Measurements from ENCODE around the gene SASH3. TPM values are rescaled to one million over a fixed set of nuclear protein-coding genes. Genes with fewer than 3 reads are reported as not detected.

Gene SASH3
- total RNA-seq, 1 donor from 2014 or later, result not detected

DNA sequence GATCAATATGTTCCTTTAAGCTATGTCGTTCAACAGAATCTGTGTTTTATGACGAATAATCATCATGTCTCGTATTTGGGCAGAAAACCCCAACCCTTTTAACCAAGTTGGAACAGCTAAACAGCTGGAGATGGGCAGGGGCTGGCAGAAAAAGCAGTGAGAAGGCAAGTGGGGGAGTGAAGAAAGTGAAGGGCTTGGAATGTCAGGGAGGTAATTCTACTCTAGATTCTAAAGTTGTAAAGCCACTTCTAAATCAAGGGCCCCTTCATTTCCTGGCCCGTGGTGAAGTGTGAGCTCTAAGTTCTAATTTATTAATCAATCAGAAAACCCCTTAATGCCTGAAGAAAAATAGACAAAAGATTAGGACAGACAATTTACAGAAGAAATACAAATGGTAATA lies 20.4 kb downstream of the SASH3 start:
- Mint-ChIP-seq H3K4me3 (ENCODE audit: low read depth) (no peak overlapping the region), H3K27ac (no peak overlapping the region), H3K27me3 (no peaks in the 10 kb centered on the region), H3K4me1 (ENCODE audit: low read depth) (no peaks in the 10 kb centered on the region), H3K36me3 (ENCODE audit: insufficient read depth) (no peaks in the 10 kb centered on the region), H3K9me3 (ENCODE audit: low read depth) (no peaks in the 10 kb centered on the region)
- TF ChIP-seq CTCF (IDR thresholded peaks at IDR 0.05; ENCODE audit: unreplicated experiment), result no peak
- DNase-seq (ENCODE audit: low spot score, unreplicated experiment), result no peak

DNA sequence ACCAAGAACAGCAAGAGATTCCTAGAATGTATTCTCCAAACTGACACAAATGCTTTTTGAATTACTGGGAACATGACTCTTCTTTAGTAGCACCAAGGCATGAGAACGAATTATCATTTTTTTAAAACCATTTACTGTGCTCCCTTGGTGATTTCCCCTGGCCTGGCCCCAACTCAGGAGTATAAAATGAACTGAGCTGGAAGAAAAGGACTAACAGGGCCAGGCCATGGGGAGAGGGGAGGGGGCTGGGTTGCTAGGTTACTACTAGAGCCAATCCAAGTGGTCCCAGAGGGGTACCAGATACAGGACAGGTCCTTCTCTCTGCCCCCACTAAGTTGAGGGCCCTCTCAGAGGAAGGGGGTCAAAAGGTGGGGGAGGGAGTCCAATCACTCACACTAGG lies 23.1 kb downstream of the SASH3 start:
- peaks cover 1% of the 10 kb centered on the region for H3K36me3 Mint-ChIP-seq (ENCODE audit: insufficient read depth)
- H3K4me3 Mint-ChIP-seq (ENCODE audit: low read depth), result no peak overlapping the region
- H3K27me3 Mint-ChIP-seq, result no peaks in the 10 kb centered on the region
- no peak overlapping the region for H3K27ac Mint-ChIP-seq
- DNase-seq (ENCODE audit: low spot score, unreplicated experiment), result no peak
- no peaks in the 10 kb centered on the region for H3K4me1 Mint-ChIP-seq (ENCODE audit: low read depth)
- TF ChIP-seq CTCF (IDR thresholded peaks at IDR 0.05; ENCODE audit: unreplicated experiment), result no peak
- H3K9me3 Mint-ChIP-seq (ENCODE audit: low read depth), result no peaks in the 10 kb centered on the region

GRCh38 chrX:129804806-129805205 lies 25.1 kb downstream of the SASH3 start:
- no peaks in the 10 kb centered on the region for H3K4me1 Mint-ChIP-seq (ENCODE audit: low read depth)
- TF ChIP-seq CTCF (IDR thresholded peaks at IDR 0.05; ENCODE audit: unreplicated experiment), result no peak
- no peak overlapping the region for H3K4me3 Mint-ChIP-seq (ENCODE audit: low read depth)
- no peak for DNase-seq (ENCODE audit: low spot score, unreplicated experiment)
- no peak overlapping the region for H3K27ac Mint-ChIP-seq
- H3K9me3 Mint-ChIP-seq (ENCODE audit: low read depth), result peaks cover 15% of the 10 kb centered on the region
- H3K36me3 Mint-ChIP-seq (ENCODE audit: insufficient read depth), result peaks cover 15% of the 10 kb centered on the region
- no peaks in the 10 kb centered on the region for H3K27me3 Mint-ChIP-seq

DNA sequence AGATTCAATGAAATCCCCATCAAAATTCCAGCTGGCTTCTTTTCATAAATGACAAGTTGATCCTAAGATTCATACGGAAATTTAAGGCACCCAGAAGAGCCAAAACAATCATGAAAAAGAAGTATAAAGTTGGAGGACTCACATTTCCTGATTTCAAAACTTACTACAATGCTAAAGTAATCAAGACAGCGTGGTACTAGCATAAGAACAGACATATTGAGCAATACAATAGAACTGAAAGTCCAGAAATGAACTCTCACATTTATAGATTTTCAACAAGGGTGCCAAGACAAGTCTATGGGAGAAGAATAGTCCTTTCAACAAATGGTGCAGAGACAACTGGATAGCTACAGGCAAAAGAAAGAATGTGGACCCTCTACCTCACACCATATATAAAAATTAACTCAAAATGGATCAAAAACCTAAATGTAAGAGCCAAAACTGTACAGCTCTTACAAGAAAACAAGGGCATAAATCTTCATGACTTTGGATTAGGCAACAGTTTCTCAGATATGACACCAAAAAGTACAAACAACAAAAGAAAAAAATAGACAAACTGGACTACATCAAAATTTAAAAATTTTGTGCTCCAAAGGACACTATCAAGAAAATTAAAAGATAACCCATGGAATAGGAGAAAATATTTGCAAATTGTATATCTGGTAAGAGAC lies 28.5 kb downstream of the SASH3 start:
- H3K27ac Mint-ChIP-seq, result no peak overlapping the region
- peaks cover 24% of the 10 kb centered on the region for H3K36me3 Mint-ChIP-seq (ENCODE audit: insufficient read depth)
- H3K4me3 Mint-ChIP-seq (ENCODE audit: low read depth), result no peak overlapping the region

More for the DNA sequence above, 28.5 kb downstream of the SASH3 start:
- Mint-ChIP-seq H3K9me3 (ENCODE audit: low read depth) (peaks cover 22% of the 10 kb centered on the region), H3K27me3 (no peaks in the 10 kb centered on the region), H3K4me1 (ENCODE audit: low read depth) (no peaks in the 10 kb centered on the region)
- TF ChIP-seq CTCF (IDR thresholded peaks at IDR 0.05; ENCODE audit: unreplicated experiment), result no peak
- no peak for DNase-seq (ENCODE audit: low spot score, unreplicated experiment)

Data from progenitor cell of endocrine pancreas (in vitro differentiated cells).